Measurements from ENCODE around the gene GPR137.

GRCh38 chr11:64249038-64249437, 36.6 kb upstream of the GPR137 start:
- TF ChIP-seq CTCF (IDR thresholded peaks at IDR 0.05) = no peak
- no peak for TF ChIP-seq POLR2A (IDR thresholded peaks at IDR 0.05)

Measured in thyroid gland (tissue), 4 donors.